Left renal pelvis (tissue), 4 donors: ENCODE data around the gene GALM. TPM values are rescaled to one million over a fixed set of nuclear protein-coding genes. Genes with fewer than 3 reads are reported as not detected.
"Not testable (repeated sequence)": the region's sequence is repeated elsewhere in the genome, so short reads cannot be mapped to it uniquely, and the experiment has no call there.

Experiments
- DNase-seq, 4 donors: peaks; one replicate each; pipeline ENCODE4 v3.0.0-alpha.2; 2013; ENCODE audit warnings: low read depth in 4 of 4, low spot score in 3 of 4
- polyA plus RNA-seq, 4 donors: library from polyadenylated mRNA; unstranded; fragments of 120-200 nt; gene quantifications; one replicate each; pipeline ENCODE4 v1.2.1, GENCODE V29; 2013; ENCODE audit not compliant: insufficient read length in 4 of 4

The GALM gene
- polyA plus RNA-seq, 4 donors, result 21.1 to 62.7 (median 54.6) TPM

DNA sequence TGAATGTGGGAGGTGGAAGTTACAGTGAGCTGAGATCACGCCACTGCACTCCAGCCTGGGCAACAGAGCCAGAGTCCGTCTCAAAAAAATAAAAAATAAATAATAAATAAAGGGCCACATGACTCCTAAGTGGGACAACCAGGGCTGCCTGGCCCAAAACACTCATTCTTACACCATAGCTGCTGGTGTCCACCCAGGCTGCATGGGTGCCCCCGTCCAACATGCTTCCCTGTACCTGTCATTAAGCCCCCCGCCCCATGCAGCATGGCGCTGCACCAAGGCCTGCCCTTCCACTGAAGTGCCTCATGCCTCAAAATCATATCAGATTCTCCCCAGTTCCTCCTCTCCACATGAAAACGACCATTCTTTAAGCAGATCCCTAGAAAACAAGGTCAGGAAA is 10.8 kb downstream of the GALM start:
- DNase-seq, result no peak

DNA sequence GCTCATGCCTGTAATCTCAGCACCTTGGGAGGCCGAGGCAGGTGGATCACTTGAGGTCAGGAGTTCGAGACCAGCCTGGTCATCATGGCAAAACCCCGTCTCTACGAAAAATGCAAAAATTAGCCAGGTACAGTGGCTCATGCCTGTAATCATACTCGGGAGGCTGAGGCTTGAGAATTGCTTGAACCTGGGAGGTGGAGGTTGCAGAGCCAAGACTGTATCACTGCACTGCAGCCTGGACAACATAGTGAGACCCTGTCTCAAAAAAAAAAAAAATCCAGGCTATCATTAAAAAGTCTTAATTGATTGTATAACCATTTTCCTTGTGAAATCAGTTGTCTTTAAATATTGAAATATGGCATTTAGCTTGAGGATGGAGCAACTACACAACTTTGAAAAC is 15.0 kb downstream of the GALM start:
- DNase-seq, result not testable (repeated sequence)

DNA sequence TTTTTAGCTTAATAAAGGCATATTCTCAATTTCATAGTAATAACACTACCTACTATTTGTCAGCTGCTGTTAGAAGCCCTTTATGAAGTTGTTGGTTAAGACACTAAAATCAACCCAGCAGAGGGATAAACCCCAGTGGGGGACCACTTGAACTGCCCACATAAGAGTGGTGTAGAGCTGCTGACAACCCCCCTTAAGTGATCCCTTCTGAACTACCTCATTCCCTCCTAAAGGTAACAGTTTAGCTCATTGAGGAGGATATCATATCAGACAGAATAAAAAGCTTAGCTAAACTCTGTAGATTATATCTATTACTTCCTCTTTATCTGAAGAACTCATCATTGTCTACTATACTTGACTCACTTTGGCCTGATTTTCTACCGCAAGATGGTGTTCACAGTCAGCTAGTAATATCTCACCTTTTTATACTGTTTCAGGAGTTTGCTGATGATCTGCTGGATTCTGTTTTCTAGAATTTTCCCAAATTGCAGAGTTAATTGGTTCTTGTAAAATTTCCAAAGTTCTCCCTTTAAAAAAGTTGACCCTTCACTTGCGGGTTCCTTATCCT is 16.2 kb downstream of the GALM start:
- no peak for DNase-seq

DNA sequence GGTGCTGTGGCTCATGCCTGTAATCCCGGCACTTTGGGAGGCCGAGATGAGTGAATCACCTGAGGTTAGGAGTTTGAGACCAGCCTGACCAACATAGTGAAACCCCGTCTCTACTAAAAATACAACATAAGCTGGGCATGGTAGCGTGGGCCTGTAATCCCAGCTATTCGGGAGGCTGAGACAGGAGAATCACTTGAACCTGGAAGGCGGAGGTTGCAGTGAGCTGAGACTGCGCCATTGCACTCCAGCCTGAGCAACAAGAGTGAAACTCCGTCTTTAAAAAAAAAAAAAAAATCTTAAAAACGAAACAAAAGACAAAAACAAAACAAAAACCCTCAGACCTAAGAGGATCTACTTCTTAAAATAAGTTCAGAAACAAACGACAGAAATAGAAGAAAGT is 16.7 kb downstream of the GALM start:
- DNase-seq, result not testable (repeated sequence)

DNA sequence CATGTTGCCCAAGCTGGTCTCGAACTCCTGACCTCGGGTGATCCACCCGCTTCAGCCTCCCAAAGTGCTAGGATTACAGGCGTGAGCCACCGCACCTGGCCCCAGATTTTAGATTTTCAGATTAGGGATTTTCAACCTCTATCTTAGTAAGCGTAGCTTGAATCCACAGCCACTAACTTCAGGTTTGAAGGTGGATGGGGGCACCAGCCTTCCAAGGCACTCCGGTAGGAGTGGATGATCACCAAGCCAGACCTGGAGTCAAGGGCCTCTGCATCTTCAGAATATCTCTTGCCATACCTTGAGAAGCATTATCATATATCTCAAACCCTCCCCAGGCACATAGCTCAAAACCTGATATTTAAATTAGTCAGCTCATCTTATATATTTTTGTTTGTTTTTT is 17.9 kb downstream of the GALM start:
- no peak for DNase-seq

DNA sequence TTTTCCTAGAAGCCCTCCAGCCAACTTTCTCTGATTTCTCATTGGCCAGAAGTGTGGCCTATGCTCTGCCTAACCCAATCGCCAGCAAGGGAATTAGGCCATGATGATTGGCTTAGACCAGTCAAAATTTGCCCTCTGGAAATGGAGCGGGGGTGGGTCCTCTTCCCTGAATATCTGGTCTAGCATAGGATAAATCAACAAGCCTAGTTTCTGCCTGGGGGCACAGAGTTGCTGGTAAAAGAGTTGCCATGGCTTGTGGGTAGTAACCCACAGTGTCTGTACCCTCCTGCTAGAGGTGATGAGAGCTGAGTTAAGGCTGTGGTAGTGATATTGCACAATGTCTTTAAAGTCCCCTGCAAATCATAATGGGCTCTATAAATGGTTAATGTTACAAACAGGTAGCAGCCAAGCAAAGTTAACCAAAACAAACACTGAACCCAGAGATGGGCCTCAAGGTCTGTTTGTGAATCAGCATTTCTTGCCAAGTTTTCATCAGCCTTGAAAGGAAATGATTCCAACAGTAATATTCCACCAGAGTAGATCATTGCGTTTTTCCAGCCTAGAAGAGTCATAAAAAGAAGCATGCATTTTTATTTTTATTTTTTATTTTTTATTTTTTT is 19.3 kb downstream of the GALM start:
- no peak for DNase-seq

DNA sequence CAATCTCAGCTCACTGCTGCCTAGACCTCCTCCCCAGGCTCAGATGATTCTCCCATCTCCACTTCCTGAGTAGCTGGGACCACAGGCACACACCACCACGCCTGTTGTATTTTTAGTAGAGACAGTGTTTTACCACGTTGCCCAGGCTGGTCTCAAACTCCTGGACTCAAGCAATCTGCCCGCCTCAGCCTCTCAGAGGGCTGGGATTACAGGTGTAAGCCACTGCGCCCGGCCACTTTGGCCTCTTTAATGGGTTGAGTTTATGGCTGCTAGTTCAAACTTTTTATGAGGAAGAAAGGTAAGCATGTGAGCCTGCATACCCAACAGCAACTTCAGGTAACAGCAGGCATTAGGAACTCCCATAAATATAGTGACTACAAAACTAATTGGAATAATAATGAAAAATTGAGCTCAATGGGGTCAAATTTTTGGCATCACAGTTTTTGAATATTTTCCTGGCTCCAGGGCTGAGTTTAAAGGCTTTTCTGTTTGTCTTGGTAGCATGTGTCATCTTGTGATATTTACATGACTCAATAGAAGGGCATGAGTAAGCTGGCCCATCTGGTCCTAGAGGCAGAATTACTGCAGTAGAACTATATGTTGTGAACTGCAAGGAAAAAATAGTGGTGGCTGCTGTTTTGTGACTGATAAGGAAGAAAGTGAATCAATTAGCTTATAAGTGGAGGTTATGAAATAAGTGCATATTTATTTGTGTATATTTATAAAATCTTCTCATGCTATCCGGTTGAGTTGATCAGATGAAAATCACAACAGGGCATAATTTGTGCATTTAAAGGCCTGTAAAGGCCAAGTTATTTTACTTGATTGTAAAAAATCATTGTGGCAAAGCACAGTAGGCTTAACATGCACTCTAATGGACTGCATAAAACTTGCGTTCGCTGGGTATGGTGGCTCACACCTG is 24.8 kb downstream of the GALM start:
- DNase-seq, result no peak

DNA sequence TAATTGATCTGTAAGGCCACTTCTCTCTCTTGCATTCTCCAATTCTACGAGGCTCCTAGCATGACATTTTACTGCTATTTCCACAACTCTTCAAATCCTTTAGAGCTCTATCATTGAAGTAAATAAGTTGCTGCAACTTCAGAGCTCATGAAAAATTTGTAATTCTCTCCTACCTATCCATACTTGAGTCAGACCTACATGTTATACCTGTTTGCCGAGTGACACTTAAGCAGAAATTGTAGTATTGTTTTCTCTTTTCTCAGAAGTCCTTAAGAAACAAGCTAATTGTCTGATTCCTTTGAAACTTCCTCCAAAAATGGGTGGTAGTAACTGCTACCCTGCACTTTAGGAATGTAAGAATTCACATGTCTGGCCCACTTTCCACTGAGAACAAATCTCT is 26.1 kb downstream of the GALM start:
- DNase-seq, result no peak

DNA sequence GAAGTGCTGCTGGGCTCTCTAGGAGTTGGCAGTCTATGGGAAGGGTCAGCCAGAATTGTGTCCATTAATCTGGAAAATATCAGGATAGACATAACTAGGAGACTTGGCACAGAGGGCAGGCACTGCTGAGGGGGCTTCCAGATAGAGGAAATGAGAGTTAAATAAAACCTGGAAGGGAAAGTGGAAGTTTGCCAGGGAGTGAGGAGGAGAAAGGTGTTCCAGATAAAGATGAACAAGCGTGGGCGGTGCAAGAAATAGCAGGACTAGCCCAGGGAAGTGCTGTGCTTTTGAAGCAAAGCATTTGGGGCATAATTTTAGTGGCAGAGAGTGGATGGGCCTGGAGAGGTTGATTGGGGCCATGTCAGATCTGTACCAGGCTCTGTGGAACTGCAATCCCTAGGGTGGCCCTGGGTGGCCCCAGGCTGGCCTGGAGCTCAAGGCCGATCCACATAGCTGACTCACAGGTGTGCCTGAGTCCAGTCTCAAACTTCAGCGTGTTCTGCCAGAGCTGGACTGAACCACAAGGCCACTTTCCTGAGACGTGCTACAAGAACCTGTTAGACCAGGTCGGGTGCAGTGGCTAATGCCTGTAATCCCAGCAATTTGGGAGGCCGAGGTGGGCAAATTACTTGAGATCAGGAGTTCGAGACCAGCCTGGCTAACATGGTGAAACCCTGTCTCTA is 26.9 kb downstream of the GALM start:
- no peak for DNase-seq

DNA sequence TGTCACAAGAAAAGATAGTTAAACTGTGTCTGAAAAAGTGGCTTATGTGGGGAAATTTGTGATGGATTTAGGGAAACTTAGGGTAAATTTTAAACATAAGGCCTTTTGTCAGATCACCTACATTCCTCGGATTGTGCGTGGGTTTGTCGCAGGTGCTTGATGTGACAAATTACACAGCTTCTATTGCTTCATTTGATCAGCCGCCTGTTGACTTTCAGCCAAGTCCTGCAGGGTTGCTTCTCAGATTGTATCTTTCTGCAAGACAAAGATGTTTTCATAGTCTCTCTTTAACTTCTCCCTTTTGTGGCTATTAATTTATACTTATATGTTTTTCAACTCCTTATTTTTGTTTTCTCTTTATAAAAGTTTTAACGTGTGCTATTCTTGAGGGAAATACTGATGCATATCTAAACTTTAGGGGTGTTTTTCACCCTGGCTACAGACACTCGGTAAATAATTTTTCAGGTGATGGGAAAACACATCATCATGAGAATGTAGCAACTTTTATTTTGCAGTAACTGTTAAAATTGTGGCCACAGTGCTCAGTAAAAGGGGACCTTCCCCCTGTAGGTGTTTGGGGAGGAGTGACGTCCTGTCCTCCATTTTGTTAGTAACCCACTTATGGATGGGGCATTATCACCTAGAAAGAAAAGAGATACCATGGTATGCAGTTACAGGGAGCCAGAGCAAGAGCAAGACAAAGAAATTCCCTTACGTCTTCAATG is 31.4 kb downstream of the GALM start:
- DNase-seq, result no peak

DNA sequence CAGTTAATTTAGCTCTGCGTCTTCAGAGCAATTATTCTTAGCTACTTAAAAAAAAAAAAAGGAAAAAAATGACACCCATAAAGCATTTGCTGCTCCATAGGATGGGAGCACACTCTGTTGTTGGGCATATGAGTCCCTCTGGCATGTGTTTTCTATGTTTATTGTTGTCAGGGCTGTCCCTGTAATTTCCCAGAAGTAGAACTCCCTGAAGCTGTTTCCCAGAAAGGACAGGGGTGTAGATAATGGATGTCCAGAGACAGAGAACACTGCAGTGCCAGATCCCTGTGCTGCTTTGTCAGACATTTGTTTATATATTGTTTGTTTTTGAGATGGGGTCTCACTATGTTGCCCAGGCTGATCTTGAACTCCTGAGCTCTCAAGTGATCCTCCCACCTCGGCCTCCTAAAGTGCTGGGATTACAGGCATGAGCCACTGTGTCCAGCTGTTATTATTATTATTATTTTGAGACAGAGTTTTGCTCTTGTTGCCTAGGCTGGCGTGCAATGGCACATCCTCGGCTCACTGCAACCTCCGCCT is 32.6 kb downstream of the GALM start:
- DNase-seq, result no peak

DNA sequence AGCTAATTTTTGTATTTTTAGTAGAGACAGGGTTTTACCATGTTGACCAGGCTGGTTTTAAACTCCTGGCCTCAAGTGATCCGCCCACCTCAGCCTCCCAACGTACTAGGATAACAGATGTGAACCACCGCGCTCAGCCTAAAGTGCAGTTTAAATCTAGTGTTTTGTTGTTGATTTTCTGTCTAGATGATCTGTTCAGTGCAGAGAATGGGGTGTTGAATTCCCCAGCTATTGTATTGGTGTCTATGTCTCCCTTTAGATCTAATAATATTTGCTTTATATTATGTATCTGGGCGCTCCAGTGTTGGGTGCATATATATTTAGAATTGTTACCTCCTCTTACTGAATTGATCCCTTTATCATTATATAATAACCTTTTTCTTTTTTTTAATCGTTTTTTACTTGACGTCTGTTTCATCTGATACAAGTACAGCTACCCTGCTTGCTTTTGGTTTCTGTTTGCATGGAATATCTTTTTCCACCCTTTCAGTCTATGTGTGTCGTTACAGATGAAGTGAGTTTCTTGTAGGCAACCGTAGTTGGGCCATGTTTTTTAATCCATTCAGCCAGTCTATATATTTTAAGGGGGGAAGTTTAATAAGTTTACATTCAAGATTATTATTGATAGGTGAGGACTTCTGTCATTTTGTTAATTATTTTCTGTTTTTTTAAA is 34.3 kb downstream of the GALM start:
- no peak for DNase-seq

DNA sequence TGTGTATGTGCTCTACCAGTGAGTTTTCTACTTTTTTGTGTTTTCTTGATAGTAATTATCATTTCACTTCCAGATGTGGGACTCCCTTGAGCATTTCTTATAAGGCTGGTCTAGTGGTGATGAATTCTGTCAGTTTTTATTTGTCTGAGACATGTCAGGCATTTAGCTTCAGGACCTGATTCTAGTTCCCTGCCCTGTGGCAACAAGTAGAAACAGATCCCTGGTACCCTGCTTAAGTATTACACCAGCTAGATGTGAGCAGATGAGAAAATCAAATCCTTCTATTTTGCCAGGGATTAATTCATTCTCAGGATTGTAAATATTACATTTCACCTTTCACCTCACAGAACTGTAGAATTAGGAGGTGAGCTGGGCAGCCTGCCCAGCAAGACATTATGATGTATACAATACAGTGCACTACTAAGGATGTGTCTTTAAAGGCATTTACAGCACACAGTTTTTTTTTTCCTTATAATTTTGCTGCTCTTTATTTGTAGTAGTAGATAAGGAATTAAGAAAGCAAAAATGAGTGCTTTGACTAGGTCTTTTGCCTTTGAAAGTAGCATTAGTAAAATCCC is 35.1 kb downstream of the GALM start:
- DNase-seq, result no peak

DNA sequence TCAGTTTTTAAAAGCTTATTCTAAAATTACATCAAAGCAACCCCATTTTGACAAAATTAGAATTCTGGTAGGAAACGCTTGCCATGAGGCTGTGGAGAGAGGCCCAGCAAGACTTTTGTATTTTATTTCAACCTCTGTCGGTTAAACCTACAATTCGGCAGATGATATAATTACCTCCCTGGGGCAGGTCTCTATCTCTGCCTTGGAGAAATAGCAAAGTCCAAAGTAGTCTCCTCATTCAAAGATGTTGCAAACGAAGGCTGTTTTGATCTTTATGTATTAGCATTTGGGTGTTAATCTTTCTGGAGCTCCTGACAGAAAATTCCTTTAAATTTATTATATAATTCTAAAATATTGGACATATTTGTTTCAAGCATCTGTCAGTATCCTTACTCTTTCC is 35.6 kb downstream of the GALM start:
- DNase-seq, result no peak

DNA sequence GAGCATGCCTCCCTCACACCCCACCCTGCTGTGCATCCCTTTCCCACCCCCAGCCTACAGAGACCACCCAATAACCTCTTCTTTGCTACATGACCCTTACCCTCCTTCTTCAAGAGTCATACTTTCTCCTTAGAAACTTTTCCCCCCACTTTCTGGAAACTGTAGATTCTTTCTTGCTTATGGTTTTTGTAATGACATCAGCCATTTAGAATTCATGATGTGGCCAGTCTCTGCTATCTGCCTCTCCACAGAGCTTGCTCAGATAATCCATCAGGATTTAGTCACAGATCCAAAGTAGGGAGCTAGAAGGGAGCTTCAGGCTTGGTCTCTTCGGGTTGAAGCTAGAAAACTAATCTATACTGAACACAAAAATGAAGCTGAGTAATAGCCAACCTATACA is 36.5 kb downstream of the GALM start:
- no peak for DNase-seq

DNA sequence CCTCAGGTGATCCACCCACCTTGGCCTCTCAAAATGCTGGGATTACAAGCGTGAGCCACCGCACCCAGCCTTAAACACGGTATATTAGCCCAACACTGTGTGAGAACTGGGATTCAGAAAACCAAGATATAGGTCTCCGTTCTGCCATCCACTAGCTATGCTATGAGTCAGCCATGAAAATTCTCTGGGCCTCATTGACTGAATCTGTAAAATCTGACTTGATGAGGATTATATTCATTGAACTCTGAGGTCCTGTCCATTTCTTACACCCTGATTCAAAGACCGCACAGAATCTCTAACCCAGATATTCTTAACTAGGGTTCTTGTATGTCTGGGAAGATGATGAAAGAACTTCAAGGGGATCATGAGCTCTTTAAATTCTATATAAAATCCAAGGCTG is 37.4 kb downstream of the GALM start:
- not testable (repeated sequence) for DNase-seq

DNA sequence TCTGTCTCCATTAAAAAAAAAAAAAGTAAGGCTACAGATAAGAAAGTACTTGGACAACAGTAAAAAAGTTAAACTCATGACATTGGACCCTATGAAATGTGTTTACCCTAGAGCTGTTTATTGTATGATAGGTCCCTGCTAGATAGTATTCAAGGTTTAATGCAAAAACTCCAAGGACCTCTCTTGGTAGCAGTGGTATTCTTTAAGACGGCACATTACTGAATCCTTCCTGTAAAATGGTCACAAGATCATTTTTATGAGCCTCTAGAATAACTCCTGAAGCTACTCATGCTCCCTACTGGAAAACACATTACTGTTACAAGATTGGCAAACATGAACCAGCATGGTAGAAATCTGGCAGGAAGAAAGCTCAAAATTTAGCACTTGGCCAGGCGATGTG is 38.8 kb downstream of the GALM start:
- DNase-seq, result no peak

DNA sequence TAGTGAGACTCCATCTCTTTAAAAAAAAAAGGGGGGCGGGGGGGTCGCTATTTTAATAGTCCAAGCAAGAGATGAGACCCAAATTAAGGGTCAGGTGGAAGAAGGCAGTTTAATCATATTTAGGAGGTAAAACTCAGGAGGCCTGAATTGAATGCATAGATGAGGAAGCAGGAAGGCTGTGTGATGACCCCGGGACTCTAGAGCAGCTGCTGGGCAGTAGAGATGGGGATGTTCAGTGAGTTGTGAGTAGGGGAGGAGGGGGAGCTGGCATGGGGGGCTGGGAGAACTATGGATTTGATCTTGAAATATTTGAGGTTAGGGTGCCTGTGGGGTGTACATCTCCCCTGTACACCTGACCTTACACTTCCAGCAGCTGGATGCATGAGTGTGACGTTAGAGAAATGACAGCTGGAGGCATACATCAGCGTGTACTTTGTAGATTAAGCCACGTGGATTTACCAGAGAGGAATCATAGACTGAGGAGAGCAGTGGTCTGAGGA is 41.0 kb downstream of the GALM start:
- no peak for DNase-seq

DNA sequence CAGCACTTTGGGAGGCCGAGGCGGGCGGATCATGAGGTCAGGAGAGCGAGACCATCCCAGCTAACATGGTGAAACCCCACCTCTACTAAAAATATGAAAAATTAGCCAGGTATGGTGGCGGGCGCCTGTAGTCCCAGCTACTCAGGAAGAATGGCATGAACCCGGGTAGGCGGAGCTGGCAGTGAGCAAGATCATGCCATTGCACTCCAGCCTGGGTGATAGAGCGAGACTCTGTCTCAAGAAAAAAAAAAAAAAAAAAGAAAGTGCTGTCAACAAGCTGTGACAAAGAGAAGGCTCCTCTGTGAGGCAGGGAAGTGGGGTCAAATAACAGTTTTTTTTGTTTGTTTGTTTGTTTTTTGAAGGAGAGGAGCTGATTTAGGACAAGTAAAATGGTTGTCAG is 42.6 kb downstream of the GALM start:
- not testable (repeated sequence) for DNase-seq
